ENCODE results near the gene SLC24A3.

The SLC24A3 gene

GRCh38 chr20:19555726-19556125 is 343.3 kb downstream of the SLC24A3 start:
- DNase-seq = no peak

- no peak for DNase-seq
These were observed 344.8 kb downstream of the SLC24A3 start for GRCh38 chr20:19557291-19557690.

GRCh38 chr20:19560881-19561480 is 348.5 kb downstream of the SLC24A3 start:
- DNase-seq = no peak

- no peak for DNase-seq
These were observed 350.0 kb downstream of the SLC24A3 start for GRCh38 chr20:19562426-19562825.

- no peak for DNase-seq
These were observed 351.8 kb downstream of the SLC24A3 start for GRCh38 chr20:19564261-19564660.

GRCh38 chr20:19565736-19566135 is 353.3 kb downstream of the SLC24A3 start:
- DNase-seq = peak; percentile 29

GRCh38 chr20:19566226-19566945 is 353.9 kb downstream of the SLC24A3 start:
- DNase-seq = peak; percentile 54

- no peak for DNase-seq
These were observed 355.7 kb downstream of the SLC24A3 start for GRCh38 chr20:19568128-19568527.

GRCh38 chr20:19571996-19572395 is 359.6 kb downstream of the SLC24A3 start:
- no peak for DNase-seq

- no peak for DNase-seq
These were observed 365.2 kb downstream of the SLC24A3 start for GRCh38 chr20:19577692-19578091.

- no peak for DNase-seq
These were observed 370.3 kb downstream of the SLC24A3 start for GRCh38 chr20:19582782-19583181.

GRCh38 chr20:19583532-19584175 is 371.2 kb downstream of the SLC24A3 start:
- DNase-seq = peak; percentile 45

GRCh38 chr20:19588241-19588640 is 375.8 kb downstream of the SLC24A3 start:
- no peak for DNase-seq

GRCh38 chr20:19588732-19589131 is 376.3 kb downstream of the SLC24A3 start:
- no peak for DNase-seq

GRCh38 chr20:19589787-19590362 is 377.4 kb downstream of the SLC24A3 start:
- DNase-seq = no peak

GRCh38 chr20:19590382-19590781 is 377.9 kb downstream of the SLC24A3 start:
- DNase-seq = no peak

- no peak for DNase-seq
These were observed 381.3 kb downstream of the SLC24A3 start for GRCh38 chr20:19593762-19594161.

- DNase-seq = no peak
These were observed 382.5 kb downstream of the SLC24A3 start for GRCh38 chr20:19594896-19595295.

GRCh38 chr20:19598117-19598850 is 385.8 kb downstream of the SLC24A3 start:
- DNase-seq = no peak

- no peak for DNase-seq
These were observed 386.8 kb downstream of the SLC24A3 start for GRCh38 chr20:19599200-19599599.

- DNase-seq = no peak
These were observed 387.6 kb downstream of the SLC24A3 start for GRCh38 chr20:19600042-19600441.

- no peak for DNase-seq
These were observed 388.8 kb downstream of the SLC24A3 start for GRCh38 chr20:19601126-19601810.

Measured in HCEC 1CT (cell line).